NCI-H2107 (cell line): Measurements from ENCODE around the gene YWHAB.

ENCODE experiments used
- DNase-seq: peaks from one replicate; lab custom pipeline; 2025; lab: John Stamatoyannopoulos, UW

The YWHAB gene

GRCh38 chr20:44952731-44953130, 67.2 kb downstream of the YWHAB start:
- DNase-seq, result no peak

- DNase-seq, result no peak
Observed at GRCh38 chr20:44954211-44954610, 68.7 kb downstream of the YWHAB start.

- DNase-seq, result no peak
Observed at GRCh38 chr20:44955270-44955669, 69.8 kb downstream of the YWHAB start.

- DNase-seq, result no peak
Observed at GRCh38 chr20:44956410-44956809, 70.9 kb downstream of the YWHAB start.
